MM.1S (cell line): Measurements from ENCODE around the gene L3MBTL4.

Experiments used
- EZH2 ChIP-seq: fragments of 300-600 bp; sonication (generic); optimal IDR thresholded peaks from 2 replicates; pipeline ENCODE3; 2017; ENCODE audit warnings: low read depth, mild to moderate bottlenecking, antibody characterized with exemption, low read length, mixed read lengths
- EZH2phosphoT487 ChIP-seq: fragments of 300-600 bp; sonication (generic); IDR thresholded peaks from 2 replicates; pipeline ENCODE4 v1.6.1; 2018; ENCODE audit warnings: antibody characterized with exemption, low read length
- TF ChIP-seq, protein P1 (sequence below): fragments of 300-600 bp; sonication (generic); IDR thresholded peaks from 2 replicates; pipeline ENCODE4 v1.5.1; 2016; ENCODE audit warnings: antibody characterized with exemption, low read length, mixed read lengths

DNA sequence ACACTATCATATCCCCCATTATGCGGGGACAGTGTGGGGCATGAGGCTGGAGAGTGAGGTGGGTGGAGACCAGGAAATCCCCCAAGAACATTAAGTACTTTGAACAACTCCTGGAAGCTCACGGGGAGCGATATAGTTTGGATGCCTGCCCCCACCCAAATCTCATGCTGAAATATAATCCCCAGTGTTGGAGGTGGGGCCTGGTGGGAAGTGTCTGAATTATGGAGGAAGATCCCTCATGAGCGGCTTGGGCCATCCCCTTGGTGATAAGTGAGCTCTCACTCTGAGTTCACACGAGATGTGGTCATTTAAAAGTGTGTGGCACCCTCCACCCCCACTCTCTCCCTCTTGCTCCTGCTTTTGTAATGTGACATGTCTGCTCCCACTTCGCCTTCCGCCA, 422.3 kb downstream of the L3MBTL4 start:
- TF ChIP-seq, protein P1, sequence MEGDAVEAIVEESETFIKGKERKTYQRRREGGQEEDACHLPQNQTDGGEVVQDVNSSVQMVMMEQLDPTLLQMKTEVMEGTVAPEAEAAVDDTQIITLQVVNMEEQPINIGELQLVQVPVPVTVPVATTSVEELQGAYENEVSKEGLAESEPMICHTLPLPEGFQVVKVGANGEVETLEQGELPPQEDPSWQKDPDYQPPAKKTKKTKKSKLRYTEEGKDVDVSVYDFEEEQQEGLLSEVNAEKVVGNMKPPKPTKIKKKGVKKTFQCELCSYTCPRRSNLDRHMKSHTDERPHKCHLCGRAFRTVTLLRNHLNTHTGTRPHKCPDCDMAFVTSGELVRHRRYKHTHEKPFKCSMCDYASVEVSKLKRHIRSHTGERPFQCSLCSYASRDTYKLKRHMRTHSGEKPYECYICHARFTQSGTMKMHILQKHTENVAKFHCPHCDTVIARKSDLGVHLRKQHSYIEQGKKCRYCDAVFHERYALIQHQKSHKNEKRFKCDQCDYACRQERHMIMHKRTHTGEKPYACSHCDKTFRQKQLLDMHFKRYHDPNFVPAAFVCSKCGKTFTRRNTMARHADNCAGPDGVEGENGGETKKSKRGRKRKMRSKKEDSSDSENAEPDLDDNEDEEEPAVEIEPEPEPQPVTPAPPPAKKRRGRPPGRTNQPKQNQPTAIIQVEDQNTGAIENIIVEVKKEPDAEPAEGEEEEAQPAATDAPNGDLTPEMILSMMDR: no peak
- TF ChIP-seq EZH2 (no peak), EZH2phosphoT487 (no peak)
